GM12801 (cell line): ENCODE data around the gene BLNK.

Experiments used
- CTCF ChIP-seq: IDR thresholded peaks from one replicate; pipeline ENCODE4 v1.5.1; 2011; ENCODE audit warnings: control low read depth; ENCODE audit not compliant: insufficient read length; ENCODE audit errors: extremely low read depth

BLNK gene

GRCh38 chr10:96295475-96295874, 24.1 kb upstream of the BLNK start:
- no peak for TF ChIP-seq CTCF

- no peak for TF ChIP-seq CTCF
Measured at GRCh38 chr10:96292971-96293920, 21.9 kb upstream of the BLNK start.

- TF ChIP-seq CTCF: no peak
Measured at GRCh38 chr10:96290368-96291133, 19.2 kb upstream of the BLNK start.

- TF ChIP-seq CTCF: no peak
Measured at GRCh38 chr10:96289218-96289910, 18.0 kb upstream of the BLNK start.

GRCh38 chr10:96288151-96288621, 16.8 kb upstream of the BLNK start:
- TF ChIP-seq CTCF: no peak

GRCh38 chr10:96287392-96288105, 16.2 kb upstream of the BLNK start:
- TF ChIP-seq CTCF: no peak
